Thoracic aorta (tissue), 2 donors: ENCODE measurements around the gene SLC29A1. TPM values are rescaled to one million over a fixed set of nuclear protein-coding genes. Genes with fewer than 3 reads are reported as not detected.

Source experiments
- ATAC-seq: fragments of 150-250 bp; one replicate; pipeline ENCODE4 v1.8.0; 2017; ENCODE audit warnings: low read depth; ENCODE audit not compliant: insufficient number of reproducible peaks, low FRiP score
- DNase-seq: peaks from one replicate; pipeline ENCODE4 v3.0.0-alpha.2; 2020; ENCODE audit warnings: low spot score
- H3K27ac ChIP-seq, 2 donors: fragments of 200-600 bp; sonication (generic); 1 replicate in 1 of 2; 2 replicates in 1 of 2; pipeline ENCODE4 v1.5.1; 2016; ENCODE audit warnings: mild to moderate bottlenecking in 2 of 2, moderate library complexity in 2 of 2
- H3K27me3 ChIP-seq: fragments of 200-600 bp; sonication (generic); replicated peaks from 2 replicates; pipeline ENCODE4 v1.6.0; 2016; ENCODE audit warnings: mild to moderate bottlenecking; ENCODE audit not compliant: insufficient read depth
- H3K36me3 ChIP-seq: fragments of 200-600 bp; sonication (generic); one replicate; pipeline ENCODE4 v1.5.1; 2016
- H3K4me1 ChIP-seq, 2 donors: fragments of 200-600 bp; sonication (generic); 1 replicate in 1 of 2; 2 replicates in 1 of 2; pipeline versions ENCODE4 v1.5.1 to v1.6.0; 2016; ENCODE audit warnings: low read depth in 2 of 2, mild to moderate bottlenecking in 1 of 2; ENCODE audit not compliant: control insufficient read depth in 1 of 2
- H3K4me3 ChIP-seq: fragments of 200-600 bp; sonication (generic); 2 replicates; pipeline ENCODE4 v1.5.1; 2016; ENCODE audit warnings: mild to moderate bottlenecking
- H3K9me3 ChIP-seq: fragments of 200-600 bp; sonication (generic); 2 replicates; pipeline ENCODE4 v1.5.1; 2016
- CTCF ChIP-seq: fragments of 200-600 bp; sonication (generic); IDR thresholded peaks from one replicate; pipeline ENCODE4 v1.5.1; 2019; ENCODE audit warnings: antibody characterized with exemption
- total RNA-seq, 2 donors: library from RNA; depleted of rRNA; stranded (reverse); fragments of >200 nt; gene quantifications; one replicate each; pipeline versions ENCODE4 v1.1.0 to v1.2.3, GENCODE V29; 2016

The SLC29A1 gene
- total RNA-seq, 2 donors from 2014 or later = 132 to 172 TPM

GRCh38 chr6:44251576-44252524, 28.5 kb downstream of the SLC29A1 start:
- no peak for TF ChIP-seq CTCF
- Histone ChIP-seq H3K4me1 (peaks cover 11 to 33% of the 10 kb centered on the region in 2 donors), H3K9me3 (no peaks in the 10 kb centered on the region), H3K27ac (no peak overlapping the region), H3K27me3 (no peaks in the 10 kb centered on the region), H3K4me3 (no peak overlapping the region), H3K36me3 (peaks cover 54% of the 10 kb centered on the region)
- no peak for DNase-seq
- ATAC-seq = no peak

GRCh38 chr6:44253307-44254101, 30.1 kb downstream of the SLC29A1 start:
- Histone ChIP-seq H3K27me3 (no peaks in the 10 kb centered on the region), H3K4me3 (no peak overlapping the region), H3K27ac (no peak overlapping the region), H3K9me3 (no peaks in the 10 kb centered on the region), H3K36me3 (peaks cover 54% of the 10 kb centered on the region), H3K4me1 (peaks cover 14 to 34% of the 10 kb centered on the region in 2 donors)
- no peak for ATAC-seq
- TF ChIP-seq CTCF = peak; percentile 38
- no peak for DNase-seq

GRCh38 chr6:44254191-44255104, 31.1 kb downstream of the SLC29A1 start:
- Histone ChIP-seq H3K4me3 (no peak overlapping the region), H3K27ac (no peak overlapping the region), H3K9me3 (no peaks in the 10 kb centered on the region), H3K27me3 (no peaks in the 10 kb centered on the region), H3K4me1 (peaks cover 12 to 25% of the 10 kb centered on the region in 2 donors), H3K36me3 (peaks cover 51% of the 10 kb centered on the region)
- no peak for TF ChIP-seq CTCF
- DNase-seq = no peak
- no peak for ATAC-seq

GRCh38 chr6:44255105-44255808, 31.9 kb downstream of the SLC29A1 start:
- Histone ChIP-seq H3K27me3 (no peaks in the 10 kb centered on the region), H3K27ac (no peak overlapping the region), H3K4me1 (peaks cover 12 to 21% of the 10 kb centered on the region in 2 donors), H3K9me3 (no peaks in the 10 kb centered on the region), H3K4me3 (no peak overlapping the region), H3K36me3 (peaks cover 42% of the 10 kb centered on the region)
- DNase-seq = no peak
- ATAC-seq = no peak
- no peak for TF ChIP-seq CTCF
